ENCODE measurements around the gene SELPLG. TPM values are rescaled to one million over a fixed set of nuclear protein-coding genes. Genes with fewer than 3 reads are reported as not detected.

SELPLG gene
- total and polyA plus RNA-seq, 2 of the 4 experiments (the other 2 are of a cell fraction) = 3.2 to 10.8 TPM

- Histone ChIP-seq H4K8ac (ENCODE audit: low read depth in 2 of 2, low read length in 2 of 2) (no peak overlapping the region), H3K36me3 (ENCODE audit: control insufficient read depth, insufficient read depth, low read length) (no peaks in the 10 kb centered on the region), H3K4ac (ENCODE audit: low read depth, low read length) (peak overlapping the region; percentile 62; the same call in 1 of the 2 replicates), H3K14ac (replicated peaks; ENCODE audit: low read depth, low read length) (no peak overlapping the region), H3K27me3 (ENCODE audit: control insufficient read depth, insufficient read depth, low read length) (no peaks in the 10 kb centered on the region), H4K5ac (ENCODE audit: low read depth, low read length) (no peak overlapping the region), H3K23ac (ENCODE audit: low read depth, low read length) (no peak overlapping the region), H3K27ac (ENCODE audit: insufficient read depth, low read length) (no peak overlapping the region), H2BK15ac (ENCODE audit: low read depth, low read length) (peak overlapping the region; percentile 43; the same call in 1 of the 3 replicates), H2AK9ac (replicated peaks; ENCODE audit: low read depth, low read length, poor library complexity) (peak overlapping the region; percentile 50), H3K9me3 (ENCODE audit: control insufficient read depth, insufficient read depth, low read length) (no peaks in the 10 kb centered on the region), H2AK5ac (ENCODE audit: low read depth, low read length) (peak overlapping the region; percentile 20; the same call in 1 of the 2 replicates), H3K4me1 (ENCODE audit: control insufficient read depth, insufficient read depth, low read length) (no peaks in the 10 kb centered on the region; the same call in 1 of the 2 replicates), H3K9me1 (ENCODE audit: insufficient read depth, low read length) (no peaks in the 10 kb centered on the region; the same call in none of the 2 replicates), H2AFZ (replicated peaks; ENCODE audit: low read length, poor library complexity) (no peak overlapping the region), H3K4me2 (ENCODE audit: low read depth, low read length) (no peak overlapping the region), H4K91ac (ENCODE audit: insufficient read depth, low read depth, low read length) (no peak overlapping the region; the same call in 1 of the 2 replicates), H2BK20ac (ENCODE audit: low read depth, low read length) (peak overlapping the region; percentile 12; the same call in 1 of the 2 replicates), H2BK120ac (ENCODE audit: low read depth, low read length) (no peak overlapping the region), H3K4me3 (ENCODE audit: insufficient read depth, low read depth, low read length) (no peak overlapping the region), H2BK5ac (ENCODE audit: low read depth, low read length, poor library complexity, severe bottlenecking) (no peak overlapping the region), H4K20me1 (ENCODE audit: insufficient read depth, low read length) (no peaks in the 10 kb centered on the region), H3K56ac (ENCODE audit: extremely low read depth, insufficient read depth, low read length) (no peak overlapping the region), H3K79me1 (ENCODE audit: low read depth in 1 of 2, low read length in 2 of 2) (no peaks in the 10 kb centered on the region), H3K9ac (ENCODE audit: low read depth, low read length) (no peak overlapping the region), H3K18ac (ENCODE audit: low read depth, low read length) (no peak overlapping the region)
- no TSS peak for BruUV-seq (replicated peaks)
- CTCF ChIA-PET = interaction anchor here (1.0 kb wide), 1 partner anchor 42 kb away, joined by 3 read pairs; no protein-coding TSS in a partner anchor
- intact Hi-C loops (cut with micrococcal nuclease) = no loop called here
- 20% methylated on average over 1 of the region's 6 CpGs; no CpG with 5 or more reads in 1 of the 2 experiments for WGBS, 2 experiments (ENCODE audit: extremely low coverage in 2 of 2, insufficient read length in 1 of 2)
- DNase-seq = no peak
- POLR2A ChIA-PET (ENCODE audit: unreplicated experiment) = interaction anchor here (0.5 kb wide), 1 partner anchor 21 kb away, joined by 6 read pairs; the partner anchor contains the start of gene TMEM119
- dilution Hi-C loops (cut with HindIII; ENCODE audit: low sequenced_read_pairs, unreplicated experiment) = no loop called here
- ATAC-seq (ENCODE audit: low read depth) = peak; percentile 10; the same call in 1 of the 2 replicates
- TF ChIP-seq RCOR1 (IDR thresholded peaks at IDR 0.05; ENCODE audit: insufficient replicate concordance, low read length) (no peak), ELK1 (IDR thresholded peaks at IDR 0.05; ENCODE audit: borderline replicate concordance, low read depth, low read length) (no peak), USF2 (IDR thresholded peaks at IDR 0.05; ENCODE audit: low read depth, low read length) (no peak), CTCF (conservative IDR thresholded peaks at IDR 0.05; ENCODE audit: low read depth, low read length) (no peak), CHD1 (IDR thresholded peaks at IDR 0.05; ENCODE audit: low read depth, low read length) (no peak), BHLHE40 (IDR thresholded peaks at IDR 0.05; ENCODE audit: low read depth, low read length) (no peak), CEBPB (IDR thresholded peaks at IDR 0.05; ENCODE audit: low read depth, low read length) (no peak), MAZ (IDR thresholded peaks at IDR 0.05; ENCODE audit: borderline replicate concordance, low read depth, low read length) (no peak), FOS (IDR thresholded peaks at IDR 0.05; ENCODE audit: low read depth, low read length) (no peak)
- in situ Hi-C loops (cut with MboI; ENCODE audit: low sequenced_read_pairs) = no loop called here
Measured at GRCh38 chr12:108576660-108577234, 56.9 kb downstream of the SELPLG start.

Data from IMR-90 (cell line).